IMR-90 (cell line): Measurements from ENCODE around the gene GPR15LG. TPM values are rescaled to one million over a fixed set of nuclear protein-coding genes. Genes with fewer than 3 reads are reported as not detected.

Source experiments
- ATAC-seq: fragments of 200-7000 bp; cut with Tn5 transposase; 2 replicates; pipeline ENCODE4 v1.9.1; 2020; ENCODE audit warnings: low read depth, mild to moderate bottlenecking, moderate library complexity
- BruUV-seq: library from RNA; stranded (reverse); fragments of 400-500 nt; replicated peaks from 2 replicates; lab custom pipeline; 2021; lab: Mats Ljungman, UMichigan
- CTCF ChIA-PET: fragments of 300-600 bp; formaldehyde crosslinking; extraction: SDS; loops from one replicate; lab custom pipeline; 2021; ENCODE audit warnings: antibody characterized with exemption; lab: Yijun Ruan, JAX
- POLR2A ChIA-PET: fragments of 300-600 bp; sonication (Branson Sonifier 250); formaldehyde crosslinking; loops from one replicate; lab custom pipeline; 2022; ENCODE audit warnings: antibody characterized with exemption; ENCODE audit not compliant: unreplicated experiment; lab: Charles Lee
- DNase-seq: peaks from one replicate; pipeline ENCODE4 v3.0.0; 2013
- H2AFZ ChIP-seq: replicated peaks from 2 replicates; pipeline ENCODE3; 2013; ENCODE audit warnings: low read length, mild to moderate bottlenecking; ENCODE audit not compliant: poor library complexity
- H2AK5ac ChIP-seq: 2 replicates; pipeline ENCODE4 v1.6.1; 2013; ENCODE audit warnings: low read depth, low read length, inconsistent platforms
- H2AK9ac ChIP-seq: replicated peaks from 2 replicates; pipeline ENCODE3; 2013; ENCODE audit warnings: mild to moderate bottlenecking, low read depth, low read length, moderate library complexity; ENCODE audit not compliant: poor library complexity
- H2BK120ac ChIP-seq: 2 replicates; pipeline ENCODE4 v1.6.1; 2013; ENCODE audit warnings: low read depth, low read length, inconsistent platforms
- H2BK15ac ChIP-seq: 3 replicates; pipeline ENCODE4 v1.6.1; 2013; ENCODE audit warnings: low read depth, low read length, inconsistent platforms
- H2BK20ac ChIP-seq: 2 replicates; pipeline ENCODE4 v1.6.1; 2013; ENCODE audit warnings: low read depth, mild to moderate bottlenecking, inconsistent platforms, low read length, moderate library complexity
- H2BK5ac ChIP-seq: 2 replicates; pipeline ENCODE4 v1.6.1; 2013; ENCODE audit warnings: mild to moderate bottlenecking, low read depth, low read length, inconsistent platforms; ENCODE audit not compliant: poor library complexity, severe bottlenecking
- H3K14ac ChIP-seq: replicated peaks from 2 replicates; pipeline ENCODE4 v1.6.1; 2013; ENCODE audit warnings: low read depth, low read length, inconsistent platforms
- H3K18ac ChIP-seq: 2 replicates; pipeline ENCODE4 v1.6.1; 2013; ENCODE audit warnings: low read depth, low read length, control low read depth
- H3K23ac ChIP-seq: 2 replicates; pipeline ENCODE4 v1.6.1; 2013; ENCODE audit warnings: low read depth, low read length, inconsistent platforms
- H3K27ac ChIP-seq: 2 replicates; pipeline ENCODE4 v1.5.1; 2013; ENCODE audit warnings: mild to moderate bottlenecking, control low read depth, low read length; ENCODE audit not compliant: insufficient read depth
- H3K27me3 ChIP-seq: 2 replicates; pipeline ENCODE4 v1.6.1; 2013; ENCODE audit warnings: low read length; ENCODE audit not compliant: control insufficient read depth, insufficient read depth
- H3K36me3 ChIP-seq: 2 replicates; pipeline ENCODE4 v1.6.1; 2013; ENCODE audit warnings: low read length, mixed read lengths; ENCODE audit not compliant: control insufficient read depth, insufficient read depth
- H3K4ac ChIP-seq: 2 replicates; pipeline ENCODE4 v1.6.1; 2013; ENCODE audit warnings: low read depth, low read length, inconsistent platforms
- H3K4me1 ChIP-seq: 2 replicates; pipeline ENCODE4 v1.6.1; 2013; ENCODE audit warnings: low read length, mixed read lengths; ENCODE audit not compliant: control insufficient read depth, insufficient read depth
- H3K4me2 ChIP-seq: 2 replicates; pipeline ENCODE4 v1.6.1; 2013; ENCODE audit warnings: low read depth, mild to moderate bottlenecking, control low read depth, low read length, moderate library complexity
- H3K4me3 ChIP-seq: 2 replicates; pipeline ENCODE4 v1.5.1; 2013; ENCODE audit warnings: low read depth, mild to moderate bottlenecking, control low read depth, low read length, moderate library complexity; ENCODE audit not compliant: insufficient read depth
- H3K56ac ChIP-seq: 2 replicates; pipeline ENCODE4 v1.6.1; 2013; ENCODE audit warnings: low read length, inconsistent platforms; ENCODE audit not compliant: insufficient read depth; ENCODE audit errors: extremely low read depth
- H3K79me1 ChIP-seq, 2 experiments: 2 replicates each; pipeline ENCODE4 v1.6.1; 2013; ENCODE audit warnings: low read length in 2 of 2, inconsistent platforms in 1 of 2, low read depth in 1 of 2
- H3K9ac ChIP-seq: 2 replicates; pipeline ENCODE4 v1.6.1; 2013; ENCODE audit warnings: low read depth, low read length, control low read depth
- H3K9me1 ChIP-seq: 2 replicates; pipeline ENCODE4 v1.6.1; 2013; ENCODE audit warnings: low read length, inconsistent platforms; ENCODE audit not compliant: insufficient read depth
- H3K9me3 ChIP-seq: 2 replicates; pipeline ENCODE4 v1.6.1; 2013; ENCODE audit warnings: low read length; ENCODE audit not compliant: control insufficient read depth, insufficient read depth
- H4K20me1 ChIP-seq: 2 replicates; pipeline ENCODE4 v1.6.1; 2013; ENCODE audit warnings: low read length, inconsistent platforms; ENCODE audit not compliant: insufficient read depth
- H4K5ac ChIP-seq: 2 replicates; pipeline ENCODE4 v1.6.1; 2013; ENCODE audit warnings: mild to moderate bottlenecking, low read depth, low read length, control low read depth
- H4K8ac ChIP-seq, 2 experiments: 2 replicates each; pipeline ENCODE4 v1.6.1; 2013; ENCODE audit warnings: low read depth in 2 of 2, low read length in 2 of 2, control low read depth in 1 of 2, inconsistent platforms in 1 of 2
- H4K91ac ChIP-seq: 2 replicates; pipeline ENCODE4 v1.6.1; 2013; ENCODE audit warnings: low read depth, low read length, inconsistent platforms; ENCODE audit not compliant: insufficient read depth
- BHLHE40 ChIP-seq: fragments of 150-350 bp; IDR thresholded peaks from 2 replicates; pipeline ENCODE4 v1.6.1; 2016; ENCODE audit warnings: mild to moderate bottlenecking, low read depth, low read length
- CEBPB ChIP-seq: IDR thresholded peaks from 2 replicates; pipeline ENCODE4 v1.6.1; 2012; ENCODE audit warnings: low read depth, low read length, improper control_type of control experiment
- CHD1 ChIP-seq: IDR thresholded peaks from 2 replicates; pipeline ENCODE4 v1.6.1; 2012; ENCODE audit warnings: low read depth, low read length, improper control_type of control experiment
- ELK1 ChIP-seq: fragments of 150-350 bp; IDR thresholded peaks from 2 replicates; pipeline ENCODE4 v1.6.1; 2016; ENCODE audit warnings: low read depth, mild to moderate bottlenecking, low read length, moderate library complexity, borderline replicate concordance
- FOS ChIP-seq: fragments of 150-350 bp; IDR thresholded peaks from 2 replicates; pipeline ENCODE4 v1.6.1; 2016; ENCODE audit warnings: low read depth, low read length
- MAFK ChIP-seq: IDR thresholded peaks from 2 replicates; pipeline ENCODE4 v1.6.1; 2012; ENCODE audit warnings: low read depth, low read length, improper control_type of control experiment
- MAZ ChIP-seq: IDR thresholded peaks from 2 replicates; pipeline ENCODE4 v1.6.1; 2012; ENCODE audit warnings: low read depth, mild to moderate bottlenecking, low read length, improper control_type of control experiment, moderate library complexity, borderline replicate concordance
- MXI1 ChIP-seq: IDR thresholded peaks from 2 replicates; pipeline ENCODE4 v1.6.1; 2012; ENCODE audit warnings: low read depth, mild to moderate bottlenecking, low read length, moderate library complexity, borderline replicate concordance
- NFE2L2 ChIP-seq: fragments of 150-350 bp; IDR thresholded peaks from 2 replicates; pipeline ENCODE4 v1.6.1; 2016; ENCODE audit warnings: low read depth, mild to moderate bottlenecking, low read length
- POLR2A ChIP-seq: IDR thresholded peaks from 2 replicates; pipeline ENCODE4 v1.6.1; 2012; ENCODE audit warnings: mild to moderate bottlenecking, low read depth, low read length
- RAD21 ChIP-seq: IDR thresholded peaks from 2 replicates; pipeline ENCODE4 v1.6.1; 2012; ENCODE audit warnings: low read length, improper control_type of control experiment
- RFX5 ChIP-seq: IDR thresholded peaks from 2 replicates; pipeline ENCODE4 v1.8.0; 2012; ENCODE audit warnings: low read depth, mild to moderate bottlenecking, low read length, moderate library complexity
- SMC3 ChIP-seq: fragments of 150-350 bp; IDR thresholded peaks from 2 replicates; pipeline ENCODE4 v1.6.1; 2016; ENCODE audit warnings: low read depth, mild to moderate bottlenecking, antibody characterized with exemption, low read length, moderate library complexity
- USF2 ChIP-seq: fragments of 150-350 bp; IDR thresholded peaks from 2 replicates; pipeline ENCODE4 v1.6.1; 2017; ENCODE audit warnings: mild to moderate bottlenecking, antibody characterized with exemption, low read length, low read depth
- WGBS, 2 experiments: methylation state at CpG; one replicate each; pipeline versions ENCODE4 v1.1.5 to v1.1.7; 2013; ENCODE audit warnings: missing lambda C conversion rate in 2 of 2; ENCODE audit not compliant: insufficient read length in 1 of 2; ENCODE audit errors: extremely low coverage in 2 of 2; 5-methylcytosine and 5-hydroxymethylcytosine counted together
- dilution Hi-C: fragments of 300-500 bp; cut with HindIII; formaldehyde crosslinking; loops from one replicate; pipeline ENCODE4 v1.14.3; 2018; ENCODE audit warnings: low sequenced_read_pairs; ENCODE audit not compliant: unreplicated experiment
- in situ Hi-C: fragments of 300-500 bp; cut with MboI; formaldehyde crosslinking; loops from 3 replicates; pipeline ENCODE4 v1.14.3; 2019; ENCODE audit warnings: low sequenced_read_pairs, inconsistent platforms, mixed read lengths
- intact Hi-C: fragments of 100-400 bp; cut with micrococcal nuclease; formaldehyde crosslinking; loops from 2 replicates; pipeline ENCODE4 v1.10.0; 2022
- polyA plus RNA-seq, 3 experiments: library from polyadenylated mRNA; depleted of rRNA; stranded (reverse); fragments of >200 nt; gene quantifications; 2 replicates each; pipeline ENCODE4 v1.2.3, GENCODE V29; 2012; ENCODE audit warnings: low replicate concordance in 1 of 3
- total RNA-seq: library from RNA; depleted of rRNA; stranded (reverse); fragments of >200 nt; gene quantifications from 2 replicates; pipeline ENCODE4 v1.2.3, GENCODE V29; 2012

GPR15LG gene
- total and polyA plus RNA-seq, 2 of the 4 experiments (the other 2 are of a cell fraction): not detected

GRCh38 chr10:84181631-84182030 is 8.0 kb downstream of the GPR15LG start:
- TF ChIP-seq MAZ (no peak), BHLHE40 (no peak), FOS (no peak), SMC3 (no peak), POLR2A (no peak), MAFK (no peak), NFE2L2 (no peak), ELK1 (no peak), RAD21 (no peak), RFX5 (no peak), MXI1 (no peak), CHD1 (no peak), USF2 (no peak), CEBPB (no peak)
- Histone ChIP-seq H2AK5ac (no peak overlapping the region), H4K8ac (no peak overlapping the region), H3K4me1 (no peaks in the 10 kb centered on the region), H3K9me3 (no peaks in the 10 kb centered on the region), H2BK20ac (no peak overlapping the region), H3K9me1 (peaks cover 8% of the 10 kb centered on the region), H4K5ac (no peak overlapping the region), H3K4me3 (no peak overlapping the region), H3K4me2 (no peak overlapping the region), H3K14ac (no peak overlapping the region), H3K56ac (no peak overlapping the region), H3K79me1 (no peaks in the 10 kb centered on the region), H3K27me3 (no peaks in the 10 kb centered on the region), H4K91ac (no peak overlapping the region), H3K18ac (no peak overlapping the region), H2AK9ac (no peak overlapping the region), H3K23ac (no peak overlapping the region), H2BK120ac (no peak overlapping the region), H2AFZ (no peak overlapping the region), H3K27ac (no peak overlapping the region), H2BK5ac (no peak overlapping the region), H3K36me3 (no peaks in the 10 kb centered on the region), H3K9ac (no peak overlapping the region), H2BK15ac (no peak overlapping the region), H4K20me1 (no peaks in the 10 kb centered on the region), H3K4ac (no peak overlapping the region)
- intact Hi-C loops (no loop called here), dilution Hi-C loops (no loop called here), in situ Hi-C loops (no loop called here)
- no TSS peak for BruUV-seq
- no peak for DNase-seq
- ATAC-seq: no peak
- ChIA-PET POLR2A (no interaction called here), CTCF (no interaction called here)
- WGBS, 2 experiments: 40% methylated on average over 1 of the region's 5 CpGs; no CpG with 5 or more reads in 1 of the 2 experiments
